HCT116 (cell line): ENCODE data around the gene SLC44A3. TPM values are rescaled to one million over a fixed set of nuclear protein-coding genes. Genes with fewer than 3 reads are reported as not detected.

Experiments
- ATAC-seq: fragments of 200-7000 bp; cut with Tn5 transposase; 2 replicates; pipeline ENCODE4 v1.9.1; 2020; ENCODE audit warnings: mild to moderate bottlenecking, moderate library complexity
- BruUV-seq: library from RNA; stranded (reverse); fragments of 400-500 nt; replicated peaks from 2 replicates; lab custom pipeline; 2021; lab: Mats Ljungman, UMichigan
- CTCF ChIA-PET: fragments of 300-600 bp; sonication (Branson Sonifier 250); formaldehyde crosslinking; loops from one replicate; lab custom pipeline; 2021; ENCODE audit warnings: antibody characterized with exemption; lab: Charles Lee
- POLR2A ChIA-PET: fragments of 300-600, 350-600 bp; sonication (Branson Sonifier 250); formaldehyde crosslinking; loops from one replicate; lab custom pipeline; 2021; ENCODE audit warnings: antibody characterized with exemption; lab: Charles Lee
- RAD21 ChIA-PET, 2 experiments: fragments of 300-600 bp; sonication (Branson Sonifier 250); formaldehyde crosslinking; loops; one replicate each; lab custom pipeline; 2023; ENCODE audit warnings: low total read pairs in 2 of 2; ENCODE audit not compliant: uncharacterized antibody in 2 of 2, unreplicated experiment in 2 of 2, low non-redundant PET in 1 of 2; lab: Charles Lee
- DNase-seq: peaks from one replicate; pipeline ENCODE4 v3.0.0-alpha.2; 2010; ENCODE audit warnings: low read depth, low spot score
- H2AFZ ChIP-seq: fragments of 200-600 bp; shearing (Covaris generic), sonication (generic); 2 replicates; pipeline ENCODE4 v1.6.1; 2017; ENCODE audit warnings: low read depth, mixed run types, mixed read lengths, antibody characterized with exemption, low read length; ENCODE audit not compliant: poor library complexity, severe bottlenecking
- H3K27ac ChIP-seq: 2 replicates; pipeline ENCODE4 v1.5.1; 2012; ENCODE audit warnings: low read depth, low read length
- H3K27me3 ChIP-seq: fragments of 200-600 bp; sonication (generic); 2 replicates; pipeline ENCODE4 v1.6.1; 2016; ENCODE audit warnings: mixed run types, low read length, mixed read lengths; ENCODE audit not compliant: insufficient read depth
- H3K36me3 ChIP-seq, 2 experiments: fragments of 200-500 bp in 1 of 2; fragments of 200-600 bp in 1 of 2; sonication (Bioruptor generic) in 1 of 2; sonication (generic) in 1 of 2; 2 replicates each; pipeline versions ENCODE4 v1.5.1 to v1.6.1; 2014 to 2016; ENCODE audit warnings: low read length in 2 of 2, inconsistent platforms in 1 of 2, mixed read lengths in 1 of 2, mixed run types in 1 of 2; ENCODE audit not compliant: insufficient read depth in 2 of 2, control insufficient read depth in 1 of 2
- H3K4me1 ChIP-seq, 2 experiments: fragments of 200-600 bp in 1 of 2; sonication (generic) in 1 of 2; 2 replicates each; pipeline versions ENCODE4 v1.5.1 to v1.6.1; 2012 to 2017; ENCODE audit warnings: low read length in 2 of 2, inconsistent platforms in 1 of 2, mild to moderate bottlenecking in 1 of 2, mixed read lengths in 1 of 2, mixed run types in 1 of 2, moderate library complexity in 1 of 2; ENCODE audit not compliant: insufficient read depth in 2 of 2, control insufficient read depth in 1 of 2
- H3K4me2 ChIP-seq: fragments of 200-600 bp; sonication (generic); 2 replicates; pipeline ENCODE4 v1.6.1; 2017; ENCODE audit warnings: mixed run types, low read length, mixed read lengths
- H3K4me3 ChIP-seq, 2 experiments: fragments of 200-600 bp in 1 of 2; sonication (generic) in 1 of 2; replicated peaks in 1 of 2; 2 replicates each; pipeline ENCODE4 v1.5.1; 2011 to 2016; ENCODE audit warnings: low read length in 2 of 2, control low read depth in 1 of 2, low read depth in 1 of 2, mild to moderate bottlenecking in 1 of 2, mixed read lengths in 1 of 2, mixed run types in 1 of 2
- H3K79me2 ChIP-seq: fragments of 200-600 bp; sonication (generic); 2 replicates; pipeline ENCODE4 v1.6.1; 2017; ENCODE audit warnings: mild to moderate bottlenecking, mixed run types, low read length, moderate library complexity, mixed read lengths; ENCODE audit not compliant: insufficient read depth
- H3K9ac ChIP-seq: fragments of 200-600 bp; sonication (generic); 2 replicates; pipeline ENCODE4 v1.6.1; 2016; ENCODE audit warnings: low read length, mixed read lengths
- H3K9me2 ChIP-seq: fragments of 200-600 bp; sonication (generic), shearing (Covaris generic); 2 replicates; pipeline ENCODE4 v1.6.1; 2017; ENCODE audit warnings: mixed run types, mild to moderate bottlenecking, moderate library complexity; ENCODE audit not compliant: insufficient read depth
- H3K9me3 ChIP-seq, 2 experiments: fragments of 200-500 bp in 1 of 2; fragments of 200-600 bp in 1 of 2; sonication (Bioruptor generic) in 1 of 2; sonication (generic) in 1 of 2; 2 replicates each; pipeline ENCODE4 v1.6.1; 2014 to 2017; ENCODE audit warnings: low read length in 2 of 2, mixed read lengths in 2 of 2, inconsistent platforms in 1 of 2, low read depth in 1 of 2, mild to moderate bottlenecking in 1 of 2, mixed run types in 1 of 2, moderate library complexity in 1 of 2; ENCODE audit not compliant: control insufficient read depth in 1 of 2, insufficient read depth in 1 of 2
- H4K20me1 ChIP-seq: fragments of 200-600 bp; sonication (generic), shearing (Covaris generic); 2 replicates; pipeline ENCODE4 v1.6.1; 2017; ENCODE audit warnings: mixed run types, mild to moderate bottlenecking, moderate library complexity; ENCODE audit not compliant: insufficient read depth
- CBX3 ChIP-seq: IDR thresholded peaks from 2 replicates; pipeline ENCODE4 v1.6.1; 2012; ENCODE audit warnings: low read depth
- CEBPB ChIP-seq: IDR thresholded peaks from 2 replicates; pipeline ENCODE4 v1.6.1; 2012; ENCODE audit warnings: low read depth
- EGR1 ChIP-seq: IDR thresholded peaks from 2 replicates; pipeline ENCODE4 v1.6.1; 2012; ENCODE audit warnings: low read depth
- EZH2phosphoT487 ChIP-seq: fragments of 200-600 bp; IDR thresholded peaks from 2 replicates; pipeline ENCODE4 v1.6.1; 2018; ENCODE audit warnings: antibody characterized with exemption, borderline replicate concordance
- FOSL1 ChIP-seq: IDR thresholded peaks from 2 replicates; pipeline ENCODE4 v1.6.1; 2012; ENCODE audit warnings: low read depth
- POLR2A ChIP-seq: IDR thresholded peaks from 2 replicates; pipeline ENCODE4 v1.7.0; 2011; ENCODE audit warnings: borderline replicate concordance; ENCODE audit not compliant: insufficient read depth, insufficient read length; ENCODE audit errors: extremely low read depth
- POLR2AphosphoS5 ChIP-seq: IDR thresholded peaks from 2 replicates; pipeline ENCODE4 v1.6.1; 2011; ENCODE audit warnings: mild to moderate bottlenecking, low read depth, low read length, moderate library complexity
- RAD21 ChIP-seq: IDR thresholded peaks from 2 replicates; pipeline ENCODE4 v1.6.1; 2012; ENCODE audit warnings: low read depth, mild to moderate bottlenecking
- SRF ChIP-seq: IDR thresholded peaks from 2 replicates; pipeline ENCODE4 v1.6.1; 2012; ENCODE audit warnings: low read depth
- ZFX ChIP-seq: fragments of 450-650 bp; IDR thresholded peaks from 2 replicates; pipeline ENCODE4 v1.6.1; 2017
- ZNF274 ChIP-seq: fragments of 200-500 bp; sonication (Bioruptor generic); IDR thresholded peaks from 2 replicates; pipeline ENCODE4 v1.6.1; 2014; ENCODE audit warnings: mild to moderate bottlenecking, low read depth, low read length, inconsistent platforms
- intact Hi-C: fragments of 100-400 bp; cut with micrococcal nuclease; formaldehyde crosslinking; loops from 2 replicates; pipeline ENCODE4 v1.10.0; 2022
- total RNA-seq: library from RNA; stranded (reverse); gene quantifications from one replicate; pipeline ENCODE4 v1.2.1, GENCODE V29; 2021; ENCODE audit not compliant: unreplicated experiment
- TF ChIP-seq, protein P1 (sequence below): IDR thresholded peaks from 2 replicates; pipeline ENCODE4 v1.6.1; 2012; ENCODE audit warnings: low read depth
- TF ChIP-seq, protein P2 (sequence below): IDR thresholded peaks from 2 replicates; pipeline ENCODE4 v1.6.1; 2012
- TF ChIP-seq, protein P3 (sequence below), 3 experiments: fragments of 200-600 bp in 1 of 3; sonication (generic) in 1 of 3; IDR thresholded peaks in 2 of 3; conservative IDR thresholded peaks in 1 of 3; 2 replicates each; pipeline ENCODE4 v1.5.1; 2012 to 2017; ENCODE audit warnings: low read depth in 2 of 3, low read length in 2 of 3, antibody characterized with exemption in 1 of 3, borderline replicate concordance in 1 of 3, control low read depth in 1 of 3, mild to moderate bottlenecking in 1 of 3, mixed read lengths in 1 of 3, mixed run types in 1 of 3, moderate library complexity in 1 of 3; ENCODE audit not compliant: insufficient read depth in 1 of 3

The SLC44A3 gene
- total RNA-seq, 1 experiment from 2014 or later: 9.6 TPM

DNA sequence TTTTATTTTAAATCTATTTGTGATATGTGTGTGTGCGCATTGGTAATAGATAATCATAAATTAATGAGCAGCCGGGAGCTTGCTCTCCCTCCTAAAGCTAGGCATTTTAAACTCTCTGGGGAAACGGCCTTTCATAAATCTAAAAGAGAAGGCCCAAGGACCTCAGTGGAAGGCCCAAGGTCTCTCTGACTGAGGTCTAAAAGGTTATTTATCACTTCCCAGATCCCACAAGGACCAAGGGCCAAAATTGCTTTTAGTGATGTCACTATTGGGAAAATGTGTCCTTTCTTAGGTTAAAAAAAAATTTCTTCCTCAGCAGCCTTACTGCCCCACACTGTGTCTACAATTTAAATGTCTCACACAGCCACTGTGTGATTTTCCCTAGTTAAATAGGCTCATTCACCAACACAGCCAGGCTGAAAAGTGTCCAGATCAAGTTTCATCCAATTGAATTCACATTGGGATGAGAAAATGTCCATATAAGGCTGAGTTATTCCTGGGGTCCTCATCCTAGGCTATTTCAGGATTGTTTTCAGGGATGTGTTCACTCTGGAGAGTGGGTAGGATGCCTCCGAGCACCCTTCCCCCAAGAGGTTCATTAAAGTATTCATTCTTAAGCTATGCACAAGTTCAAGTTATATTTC is 46.1 kb downstream of the SLC44A3 start:
- H2AFZ ChIP-seq: no peak overlapping the region
- DNase-seq (no peak), ATAC-seq (no peak)
- H3K4me1 ChIP-seq: peaks cover 46 to 60% of the 10 kb centered on the region in 2 experiments
- H3K4me3 ChIP-seq: no peak overlapping the region
- H3K9ac ChIP-seq: no peak overlapping the region
- H3K27ac ChIP-seq: no peak overlapping the region
- no peaks in the 10 kb centered on the region for H3K27me3 ChIP-seq
- H3K9me3 ChIP-seq: no peaks in the 10 kb centered on the region
- no peaks in the 10 kb centered on the region for H3K79me2 ChIP-seq
- BruUV-seq: no TSS peak
- POLR2A ChIA-PET: interaction anchor here (3.0 kb wide), 1 partner anchor 12 kb away, joined by 9 read pairs; no protein-coding TSS in a partner anchor
- H3K9me2 ChIP-seq: no peaks in the 10 kb centered on the region
- no peaks in the 10 kb centered on the region for H3K36me3 ChIP-seq
- RAD21 ChIA-PET: no interaction called here
- TF ChIP-seq ZNF274 (no peak), POLR2AphosphoS5 (no peak), EGR1 (no peak), CEBPB (no peak), EZH2phosphoT487 (no peak), SRF (no peak), ZFX (no peak), CBX3 (no peak), FOSL1 (no peak), RAD21 (no peak), POLR2A (no peak)
- TF ChIP-seq, protein P1, sequence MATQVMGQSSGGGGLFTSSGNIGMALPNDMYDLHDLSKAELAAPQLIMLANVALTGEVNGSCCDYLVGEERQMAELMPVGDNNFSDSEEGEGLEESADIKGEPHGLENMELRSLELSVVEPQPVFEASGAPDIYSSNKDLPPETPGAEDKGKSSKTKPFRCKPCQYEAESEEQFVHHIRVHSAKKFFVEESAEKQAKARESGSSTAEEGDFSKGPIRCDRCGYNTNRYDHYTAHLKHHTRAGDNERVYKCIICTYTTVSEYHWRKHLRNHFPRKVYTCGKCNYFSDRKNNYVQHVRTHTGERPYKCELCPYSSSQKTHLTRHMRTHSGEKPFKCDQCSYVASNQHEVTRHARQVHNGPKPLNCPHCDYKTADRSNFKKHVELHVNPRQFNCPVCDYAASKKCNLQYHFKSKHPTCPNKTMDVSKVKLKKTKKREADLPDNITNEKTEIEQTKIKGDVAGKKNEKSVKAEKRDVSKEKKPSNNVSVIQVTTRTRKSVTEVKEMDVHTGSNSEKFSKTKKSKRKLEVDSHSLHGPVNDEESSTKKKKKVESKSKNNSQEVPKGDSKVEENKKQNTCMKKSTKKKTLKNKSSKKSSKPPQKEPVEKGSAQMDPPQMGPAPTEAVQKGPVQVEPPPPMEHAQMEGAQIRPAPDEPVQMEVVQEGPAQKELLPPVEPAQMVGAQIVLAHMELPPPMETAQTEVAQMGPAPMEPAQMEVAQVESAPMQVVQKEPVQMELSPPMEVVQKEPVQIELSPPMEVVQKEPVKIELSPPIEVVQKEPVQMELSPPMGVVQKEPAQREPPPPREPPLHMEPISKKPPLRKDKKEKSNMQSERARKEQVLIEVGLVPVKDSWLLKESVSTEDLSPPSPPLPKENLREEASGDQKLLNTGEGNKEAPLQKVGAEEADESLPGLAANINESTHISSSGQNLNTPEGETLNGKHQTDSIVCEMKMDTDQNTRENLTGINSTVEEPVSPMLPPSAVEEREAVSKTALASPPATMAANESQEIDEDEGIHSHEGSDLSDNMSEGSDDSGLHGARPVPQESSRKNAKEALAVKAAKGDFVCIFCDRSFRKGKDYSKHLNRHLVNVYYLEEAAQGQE: no peak
- TF ChIP-seq, protein P2, sequence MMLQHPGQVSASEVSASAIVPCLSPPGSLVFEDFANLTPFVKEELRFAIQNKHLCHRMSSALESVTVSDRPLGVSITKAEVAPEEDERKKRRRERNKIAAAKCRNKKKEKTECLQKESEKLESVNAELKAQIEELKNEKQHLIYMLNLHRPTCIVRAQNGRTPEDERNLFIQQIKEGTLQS: no peak
- TF ChIP-seq, protein P3, sequence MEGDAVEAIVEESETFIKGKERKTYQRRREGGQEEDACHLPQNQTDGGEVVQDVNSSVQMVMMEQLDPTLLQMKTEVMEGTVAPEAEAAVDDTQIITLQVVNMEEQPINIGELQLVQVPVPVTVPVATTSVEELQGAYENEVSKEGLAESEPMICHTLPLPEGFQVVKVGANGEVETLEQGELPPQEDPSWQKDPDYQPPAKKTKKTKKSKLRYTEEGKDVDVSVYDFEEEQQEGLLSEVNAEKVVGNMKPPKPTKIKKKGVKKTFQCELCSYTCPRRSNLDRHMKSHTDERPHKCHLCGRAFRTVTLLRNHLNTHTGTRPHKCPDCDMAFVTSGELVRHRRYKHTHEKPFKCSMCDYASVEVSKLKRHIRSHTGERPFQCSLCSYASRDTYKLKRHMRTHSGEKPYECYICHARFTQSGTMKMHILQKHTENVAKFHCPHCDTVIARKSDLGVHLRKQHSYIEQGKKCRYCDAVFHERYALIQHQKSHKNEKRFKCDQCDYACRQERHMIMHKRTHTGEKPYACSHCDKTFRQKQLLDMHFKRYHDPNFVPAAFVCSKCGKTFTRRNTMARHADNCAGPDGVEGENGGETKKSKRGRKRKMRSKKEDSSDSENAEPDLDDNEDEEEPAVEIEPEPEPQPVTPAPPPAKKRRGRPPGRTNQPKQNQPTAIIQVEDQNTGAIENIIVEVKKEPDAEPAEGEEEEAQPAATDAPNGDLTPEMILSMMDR (IDR thresholded peaks at IDR 0.05 in 2 of 3, conservative IDR thresholded peaks at IDR 0.05 in 1 of 3; ENCODE audit: borderline replicate concordance in 1 of 3, insufficient read depth in 1 of 3, low read depth in 2 of 3, low read length in 2 of 3): no peak
- H4K20me1 ChIP-seq: no peaks in the 10 kb centered on the region
- H3K4me2 ChIP-seq: no peak overlapping the region
- intact Hi-C loops: no loop called here
- CTCF ChIA-PET: interaction anchor here (0.7 kb wide), 1 partner anchor 12 kb away, joined by 3 read pairs; no protein-coding TSS in a partner anchor
